ENCODE results near the gene LILRA5.

LILRA5 gene

DNA sequence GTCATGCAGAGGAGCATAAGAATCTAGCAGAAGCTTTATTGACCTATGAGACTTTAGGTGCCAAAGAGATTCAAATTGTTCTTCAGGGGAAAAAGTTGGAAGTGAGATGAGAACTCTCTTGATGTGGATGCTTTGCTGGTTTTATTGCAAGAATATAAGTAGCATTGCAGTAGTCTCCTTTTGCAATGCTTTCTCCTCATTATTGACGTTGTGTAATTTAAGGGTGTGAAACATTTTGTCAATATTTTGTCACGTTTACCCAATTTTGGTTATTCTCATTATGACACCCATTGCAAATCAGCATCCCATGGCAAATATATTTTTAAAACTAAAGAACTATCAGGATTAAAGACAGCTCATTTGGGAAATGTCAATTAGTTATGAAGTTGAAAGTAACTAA, 44.0 kb downstream of the LILRA5 start:
- in situ Hi-C loops (cut with HindIII; ENCODE audit: low sequenced_read_pairs): no loop called here
- TF ChIP-seq CTCF (IDR thresholded peaks at IDR 0.05; ENCODE audit: low read depth, low read length): no peak
- H3K4me3 ChIP-seq (ENCODE audit: low read depth, low read length): no peak overlapping the region
- DNase-seq (ENCODE audit: low read depth, low spot score): no peak

DNA sequence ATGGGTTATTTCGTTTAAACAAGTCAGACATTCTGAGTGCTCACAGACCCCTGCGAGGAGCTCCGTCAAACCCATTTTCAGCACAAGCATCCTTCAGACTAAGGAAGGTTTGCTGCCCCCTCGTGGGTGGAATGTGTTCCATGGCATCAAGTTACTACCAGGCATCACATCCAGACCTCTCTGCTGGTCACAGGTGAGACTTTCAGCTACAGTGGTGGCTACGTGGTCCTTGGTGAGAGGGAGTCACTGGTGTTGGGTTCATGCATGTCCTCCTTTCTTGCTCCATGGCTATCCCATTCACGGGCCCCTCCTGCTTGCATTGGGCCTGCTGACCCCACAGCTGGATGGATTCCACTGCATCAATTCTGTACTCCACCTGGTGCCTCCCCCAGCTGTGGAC, 46.8 kb downstream of the LILRA5 start:
- peak; percentile 73 for TF ChIP-seq CTCF (IDR thresholded peaks at IDR 0.05; ENCODE audit: low read depth, low read length)
- peak; percentile 55 for DNase-seq (ENCODE audit: low read depth, low spot score)
- no peak overlapping the region for H3K4me3 ChIP-seq (ENCODE audit: low read depth, low read length)
- in situ Hi-C loops (cut with HindIII; ENCODE audit: low sequenced_read_pairs): no loop called here

DNA sequence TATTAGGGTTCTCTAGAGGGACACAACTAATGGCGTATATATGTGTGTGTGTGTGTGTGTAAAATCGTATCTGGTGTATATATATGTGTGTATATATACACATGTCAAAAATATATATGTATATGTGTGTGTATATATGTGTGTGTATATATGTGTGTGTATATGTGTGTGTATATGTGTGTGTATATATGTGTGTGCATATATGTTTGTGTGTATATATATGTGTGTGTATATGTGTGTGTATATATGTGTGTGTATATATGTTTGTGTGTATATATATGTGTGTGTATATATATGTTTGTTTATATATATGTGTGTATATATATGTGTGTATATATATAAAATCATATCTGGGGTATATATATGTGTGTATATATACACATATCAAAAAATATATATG, 50.5 kb downstream of the LILRA5 start:
- no peak overlapping the region for H3K4me3 ChIP-seq (ENCODE audit: low read depth, low read length)
- in situ Hi-C loops (cut with HindIII; ENCODE audit: low sequenced_read_pairs): no loop called here
- no peak for DNase-seq (ENCODE audit: low read depth, low spot score)
- no peak for TF ChIP-seq CTCF (IDR thresholded peaks at IDR 0.05; ENCODE audit: low read depth, low read length)

DNA sequence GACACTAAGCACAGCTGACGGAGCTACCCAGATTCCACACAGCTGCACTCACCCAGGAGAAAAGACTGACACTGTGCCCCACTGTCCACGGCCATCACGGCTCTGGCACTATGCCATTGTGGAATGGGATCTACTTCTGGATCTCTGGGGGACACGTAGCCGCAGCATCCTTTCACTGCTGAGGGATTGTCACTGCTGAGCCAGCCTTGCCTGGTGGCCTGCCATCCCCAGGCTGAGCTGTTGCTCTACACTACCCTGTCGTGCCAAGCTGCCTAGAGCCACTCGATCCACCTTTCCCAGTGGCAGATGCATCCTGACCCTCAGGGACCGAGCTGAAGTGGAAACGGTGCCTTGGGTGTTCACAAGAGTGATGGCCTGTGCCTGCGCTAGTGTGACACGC, 50.9 kb downstream of the LILRA5 start:
- TF ChIP-seq CTCF (IDR thresholded peaks at IDR 0.05; ENCODE audit: low read depth, low read length): no peak
- DNase-seq (ENCODE audit: low read depth, low spot score): no peak
- no peak overlapping the region for H3K4me3 ChIP-seq (ENCODE audit: low read depth, low read length)
- in situ Hi-C loops (cut with HindIII; ENCODE audit: low sequenced_read_pairs): no loop called here

- in situ Hi-C loops (cut with HindIII; ENCODE audit: low sequenced_read_pairs): no loop called here
- no peak for TF ChIP-seq CTCF (IDR thresholded peaks at IDR 0.05; ENCODE audit: low read depth, low read length)
- H3K4me3 ChIP-seq (ENCODE audit: low read depth, low read length): no peak within 1 kb of the TSS
- no peak for DNase-seq (ENCODE audit: low read depth, low spot score)
Observed at GRCh38 chr19:54257116-54257480, 55.9 kb downstream of the LILRA5 start, which contains the start of gene LILRB5. LILRB5 (minus strand) TSS chr19:54257273; CDS start chr19:54257193, 80 bp downstream.
